ENCODE data around the gene CRTC3.

CRTC3 gene

GRCh38 chr15:90597577-90597976, 67.9 kb downstream of the CRTC3 start:
- in situ Hi-C loops (cut with MboI; ENCODE audit: low sequenced_read_pairs, unreplicated experiment), result no loop called here
- peak; percentile 59 for DNase-seq (ENCODE audit: low spot score)
- TF ChIP-seq CTCF (IDR thresholded peaks at IDR 0.05; ENCODE audit: borderline replicate concordance, control extremely low read depth, extremely low read depth, insufficient read depth, missing control alignments), result no peak

GRCh38 chr15:90598031-90598577, 68.4 kb downstream of the CRTC3 start:
- TF ChIP-seq CTCF (IDR thresholded peaks at IDR 0.05; ENCODE audit: borderline replicate concordance, control extremely low read depth, extremely low read depth, insufficient read depth, missing control alignments), result peak; percentile 64
- in situ Hi-C loops (cut with MboI; ENCODE audit: low sequenced_read_pairs, unreplicated experiment), result no loop called here
- peak; percentile 80 for DNase-seq (ENCODE audit: low spot score)

GRCh38 chr15:90598679-90599078, 69.0 kb downstream of the CRTC3 start:
- in situ Hi-C loops (cut with MboI; ENCODE audit: low sequenced_read_pairs, unreplicated experiment), result no loop called here
- TF ChIP-seq CTCF (IDR thresholded peaks at IDR 0.05; ENCODE audit: borderline replicate concordance, control extremely low read depth, extremely low read depth, insufficient read depth, missing control alignments), result no peak
- DNase-seq (ENCODE audit: low spot score), result no peak

- no peak for TF ChIP-seq CTCF (IDR thresholded peaks at IDR 0.05; ENCODE audit: borderline replicate concordance, control extremely low read depth, extremely low read depth, insufficient read depth, missing control alignments)
- DNase-seq (ENCODE audit: low spot score), result no peak
- in situ Hi-C loops (cut with MboI; ENCODE audit: low sequenced_read_pairs, unreplicated experiment), result no loop called here
These were observed 69.4 kb downstream of the CRTC3 start for GRCh38 chr15:90599116-90599515.

GRCh38 chr15:90599644-90600043, 69.9 kb downstream of the CRTC3 start:
- no peak for TF ChIP-seq CTCF (IDR thresholded peaks at IDR 0.05; ENCODE audit: borderline replicate concordance, control extremely low read depth, extremely low read depth, insufficient read depth, missing control alignments)
- in situ Hi-C loops (cut with MboI; ENCODE audit: low sequenced_read_pairs, unreplicated experiment), result no loop called here
- no peak for DNase-seq (ENCODE audit: low spot score)

- in situ Hi-C loops (cut with MboI; ENCODE audit: low sequenced_read_pairs, unreplicated experiment), result no loop called here
- no peak for TF ChIP-seq CTCF (IDR thresholded peaks at IDR 0.05; ENCODE audit: borderline replicate concordance, control extremely low read depth, extremely low read depth, insufficient read depth, missing control alignments)
- no peak for DNase-seq (ENCODE audit: low spot score)
These were observed 71.2 kb downstream of the CRTC3 start for GRCh38 chr15:90600954-90601353.

- peak; percentile 51 for TF ChIP-seq CTCF (IDR thresholded peaks at IDR 0.05; ENCODE audit: borderline replicate concordance, control extremely low read depth, extremely low read depth, insufficient read depth, missing control alignments)
- no peak for DNase-seq (ENCODE audit: low spot score)
- in situ Hi-C loops (cut with MboI; ENCODE audit: low sequenced_read_pairs, unreplicated experiment), result no loop called here
These were observed 74.2 kb downstream of the CRTC3 start for GRCh38 chr15:90603893-90604292.
